ACHN (cell line): ENCODE measurements around the gene SCN4A.
A peak's percentile ranks its signal among the peaks of the same experiment; 100 is the strongest.
"Not testable (repeated sequence)": the region's sequence is repeated elsewhere in the genome, so short reads cannot be mapped to it uniquely, and the experiment has no call there.

Experiments used
- DNase-seq: peaks from one replicate; pipeline ENCODE4 v3.0.0-alpha.2; 2015
- in situ Hi-C: cut with HindIII; loops from 2 replicates; pipeline ENCODE4 v1.10.0; 2017; ENCODE audit warnings: low sequenced_read_pairs, low pct_ligation_motif_present, low pct_unique_long_range_greater_than_20kb

The SCN4A gene

GRCh38 chr17:63988741-63989621, 16.3 kb upstream of the SCN4A start:
- DNase-seq, result no peak

GRCh38 chr17:63988127-63988478, 15.4 kb upstream of the SCN4A start:
- in situ Hi-C loops, result no loop called here
- DNase-seq, result no peak

More at GRCh38 chr17:63988741-63989621, 16.3 kb upstream of the SCN4A start:
- in situ Hi-C loops, result no loop called here

GRCh38 chr17:63987221-63988126, 14.8 kb upstream of the SCN4A start:
- DNase-seq, result no peak

GRCh38 chr17:63986821-63987220, 14.1 kb upstream of the SCN4A start:
- no peak for DNase-seq

More at GRCh38 chr17:63987221-63988126, 14.8 kb upstream of the SCN4A start:
- in situ Hi-C loops, result no loop called here

GRCh38 chr17:63985387-63986140, 12.8 kb upstream of the SCN4A start:
- no peak for DNase-seq
- in situ Hi-C loops, result no loop called here

More at GRCh38 chr17:63986821-63987220, 14.1 kb upstream of the SCN4A start:
- in situ Hi-C loops, result no loop called here

- peak; percentile 54 for DNase-seq
- in situ Hi-C loops, result no loop called here
These were observed 12.1 kb upstream of the SCN4A start for GRCh38 chr17:63984651-63985386.

- no peak for DNase-seq
- in situ Hi-C loops, result no loop called here
These were observed 11.5 kb upstream of the SCN4A start for GRCh38 chr17:63984236-63984635.

GRCh38 chr17:63983320-63983719, 10.6 kb upstream of the SCN4A start:
- in situ Hi-C loops, result no loop called here
- DNase-seq, result no peak

GRCh38 chr17:63982641-63983040, 9.9 kb upstream of the SCN4A start:
- in situ Hi-C loops, DNase-seq: not testable (repeated sequence)

- DNase-seq, result no peak
- in situ Hi-C loops, result no loop called here
These were observed 5.8 kb upstream of the SCN4A start for GRCh38 chr17:63978272-63979200.

GRCh38 chr17:63976702-63977101, 4.0 kb upstream of the SCN4A start:
- in situ Hi-C loops, result no loop called here
- DNase-seq, result no peak

- no peak for DNase-seq
- in situ Hi-C loops, result no loop called here
These were observed 2.9 kb upstream of the SCN4A start for GRCh38 chr17:63975541-63976092.

GRCh38 chr17:63974594-63975192, 2.0 kb upstream of the SCN4A start:
- in situ Hi-C loops, result no loop called here
- peak; percentile 66 for DNase-seq

- DNase-seq, result peak; percentile 43
- in situ Hi-C loops, result no loop called here
These were observed 1.3 kb upstream of the SCN4A start for GRCh38 chr17:63973930-63974593.

- in situ Hi-C loops, result no loop called here
- DNase-seq, result no peak
These were observed 529 bp upstream of the SCN4A start for GRCh38 chr17:63973247-63973646.

- in situ Hi-C loops, result no loop called here
- DNase-seq, result no peak
These were observed 3.4 kb downstream of the SCN4A start for GRCh38 chr17:63969278-63969677.
